ENCODE data around the gene MYH6. TPM values are rescaled to one million over a fixed set of nuclear protein-coding genes. Genes with fewer than 3 reads are reported as not detected.

MYH6 gene
- total RNA-seq, 1 experiment from 2014 or later, result 0.07 TPM

DNA sequence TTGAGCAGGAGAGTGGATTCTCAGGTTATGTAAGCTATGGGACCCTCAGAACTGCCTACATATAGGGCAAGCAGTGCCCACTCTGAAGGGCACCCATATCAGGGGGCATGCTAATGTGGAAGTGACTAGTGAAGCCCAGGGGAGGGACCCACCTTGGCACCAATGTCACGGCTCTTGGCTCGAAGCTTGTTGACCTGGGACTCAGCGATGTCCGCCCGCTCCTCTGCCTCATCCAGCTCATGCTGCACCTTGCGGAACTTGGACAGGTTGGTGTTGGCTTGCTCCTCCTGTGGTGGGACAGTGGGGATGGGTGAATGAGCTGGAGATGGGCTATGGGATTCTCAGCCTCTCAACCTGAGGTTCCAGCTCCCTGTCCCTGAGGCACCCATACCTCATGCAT, 25.8 kb downstream of the MYH6 start:
- no peaks in the 10 kb centered on the region; the same call in 1 of the 2 replicates for H3K27me3 ChIP-seq (ENCODE audit: insufficient read depth, low read length)

More for the DNA sequence above, 25.8 kb downstream of the MYH6 start:
- H3K4me2 ChIP-seq (ENCODE audit: insufficient read depth, insufficient read length, low read length), result no peak overlapping the region
- no peak overlapping the region for H3K56ac ChIP-seq (ENCODE audit: insufficient read length, low read depth, low read length)
- H2BK20ac ChIP-seq (ENCODE audit: low read depth, low read length, poor library complexity, severe bottlenecking), result no peak overlapping the region
- no peaks in the 10 kb centered on the region for H3K23me2 ChIP-seq (ENCODE audit: insufficient read length, low read depth, low read length, poor library complexity, severe bottlenecking)
- H2AFZ ChIP-seq (ENCODE audit: low read length), result no peak overlapping the region
- no peaks in the 10 kb centered on the region; a peak in 1 of 7 replicates for H3K36me3 Mint-ChIP-seq (ENCODE audit: insufficient read depth in 1 of 3, low read depth in 3 of 3)
- no peak for DNase-seq
- no peak overlapping the region for H2BK5ac ChIP-seq (ENCODE audit: insufficient read length, low read length)
- H4K20me1 ChIP-seq (ENCODE audit: control insufficient read depth, insufficient read depth, insufficient read length), result no peaks in the 10 kb centered on the region
- no peaks in the 10 kb centered on the region for H3K9me3 Mint-ChIP-seq
- H3T11ph ChIP-seq (ENCODE audit: low read length), result no peak overlapping the region
- H3K27ac Mint-ChIP-seq, result peak overlapping the region in 1 of 3 experiments; percentile 66; a peak in 1 of 7 replicates
- H3K14ac ChIP-seq (ENCODE audit: insufficient read depth, low read length), result no peak overlapping the region
- no peak overlapping the region for H2BK12ac ChIP-seq (ENCODE audit: insufficient read length, low read depth, low read length)
- H3K79me1 ChIP-seq (ENCODE audit: insufficient read depth, low read depth, low read length, poor library complexity, severe bottlenecking), result no peaks in the 10 kb centered on the region
- H3K4me1 ChIP-seq (ENCODE audit: insufficient read depth, low read length), result no peaks in the 10 kb centered on the region
- H3K4ac ChIP-seq (ENCODE audit: low read depth, low read length), result no peak overlapping the region
- H3K23ac ChIP-seq (ENCODE audit: insufficient read length, low read depth, low read length), result no peak overlapping the region
- TF ChIP-seq, protein P1, sequence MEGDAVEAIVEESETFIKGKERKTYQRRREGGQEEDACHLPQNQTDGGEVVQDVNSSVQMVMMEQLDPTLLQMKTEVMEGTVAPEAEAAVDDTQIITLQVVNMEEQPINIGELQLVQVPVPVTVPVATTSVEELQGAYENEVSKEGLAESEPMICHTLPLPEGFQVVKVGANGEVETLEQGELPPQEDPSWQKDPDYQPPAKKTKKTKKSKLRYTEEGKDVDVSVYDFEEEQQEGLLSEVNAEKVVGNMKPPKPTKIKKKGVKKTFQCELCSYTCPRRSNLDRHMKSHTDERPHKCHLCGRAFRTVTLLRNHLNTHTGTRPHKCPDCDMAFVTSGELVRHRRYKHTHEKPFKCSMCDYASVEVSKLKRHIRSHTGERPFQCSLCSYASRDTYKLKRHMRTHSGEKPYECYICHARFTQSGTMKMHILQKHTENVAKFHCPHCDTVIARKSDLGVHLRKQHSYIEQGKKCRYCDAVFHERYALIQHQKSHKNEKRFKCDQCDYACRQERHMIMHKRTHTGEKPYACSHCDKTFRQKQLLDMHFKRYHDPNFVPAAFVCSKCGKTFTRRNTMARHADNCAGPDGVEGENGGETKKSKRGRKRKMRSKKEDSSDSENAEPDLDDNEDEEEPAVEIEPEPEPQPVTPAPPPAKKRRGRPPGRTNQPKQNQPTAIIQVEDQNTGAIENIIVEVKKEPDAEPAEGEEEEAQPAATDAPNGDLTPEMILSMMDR (conservative IDR thresholded peaks at IDR 0.05), result no peak
- no peaks in the 10 kb centered on the region for H3K79me2 ChIP-seq (ENCODE audit: insufficient read depth, low read length)
- no peak overlapping the region for H4K8ac ChIP-seq (replicated peaks; ENCODE audit: insufficient read length, low read depth, low read length)
- no peak overlapping the region for H4K5ac ChIP-seq (ENCODE audit: insufficient read length, low read depth, low read length)
- no peak overlapping the region for H2BK120ac ChIP-seq (ENCODE audit: low read depth, low read length, poor library complexity, severe bottlenecking)
- H3K27me3 Mint-ChIP-seq (ENCODE audit: low read depth), result peaks cover 58% of the 10 kb centered on the region
- H3K4me1 Mint-ChIP-seq, result peaks cover 2 to 8% of the 10 kb centered on the region in 2 experiments
- no peak overlapping the region for H3K9ac ChIP-seq (ENCODE audit: extremely low read depth, insufficient read length, low read length)
- no peak overlapping the region for H3K18ac ChIP-seq (ENCODE audit: insufficient read length, low read depth, low read length)
- no peak overlapping the region for H3K27ac ChIP-seq (ENCODE audit: insufficient read length, low read depth, low read length)
- WGBS (ENCODE audit: extremely low coverage, insufficient read length, low lambda C conversion rate), result no CpG with 5 or more reads among the region's 6 CpGs
- no peak overlapping the region for H2BK15ac ChIP-seq (ENCODE audit: low read depth, low read length)
- H3K4me3 Mint-ChIP-seq, result no peak overlapping the region
- H4K91ac ChIP-seq (ENCODE audit: insufficient read length, low read depth, low read length), result no peak overlapping the region
- no peak overlapping the region for H2AK5ac ChIP-seq (ENCODE audit: insufficient read length, low read length)
- H3K9me3 ChIP-seq (ENCODE audit: control insufficient read depth, low read depth, low read length), result no peaks in the 10 kb centered on the region
